Activated naive CD8-positive, alpha-beta T cell treated with anti-CD3 and anti-CD28 coated beads, Interleukin-2, amount 10 ng/mL, durations not matched to agents 7 days and 5 days (primary cell): Measurements from ENCODE around the gene PADI6. TPM values are rescaled to one million over a fixed set of nuclear protein-coding genes. Genes with fewer than 3 reads are reported as not detected.

ENCODE experiments used
- ATAC-seq: fragments of 150-1000 bp; cut with Tn5 transposase; one replicate; pipeline ENCODE4 v1.10.0; 2021; ENCODE audit warnings: low read depth, moderate library complexity
- POLR2A ChIA-PET: fragments of 350-600 bp; sonication (Branson Sonifier 250); formaldehyde crosslinking; loops from one replicate; lab custom pipeline; 2021; ENCODE audit warnings: antibody characterized with exemption; lab: Charles Lee
- DNase-seq: peaks from one replicate; pipeline ENCODE4 v3.0.0; 2021
- H3K27ac Mint-ChIP-seq: one replicate; pipeline ENCODE4 v1.8.0; 2022; ENCODE audit warnings: mild to moderate bottlenecking, mixed read lengths
- H3K27me3 Mint-ChIP-seq: one replicate; pipeline ENCODE4 v1.8.0; 2022; ENCODE audit warnings: mild to moderate bottlenecking, moderate library complexity, mixed read lengths
- H3K36me3 Mint-ChIP-seq: one replicate; pipeline ENCODE4 v1.8.0; 2021; ENCODE audit warnings: mild to moderate bottlenecking, mixed read lengths
- H3K4me1 Mint-ChIP-seq: one replicate; pipeline ENCODE4 v1.8.0; 2021; ENCODE audit warnings: mixed read lengths
- H3K4me3 Mint-ChIP-seq: one replicate; pipeline ENCODE4 v1.8.0; 2022; ENCODE audit warnings: mild to moderate bottlenecking, moderate library complexity, mixed read lengths
- H3K9me3 Mint-ChIP-seq: one replicate; pipeline ENCODE4 v1.8.0; 2021; ENCODE audit warnings: mixed read lengths
- total RNA-seq, 2 experiments: library from RNA; stranded (reverse); gene quantifications; one replicate each; pipeline ENCODE4 v1.2.3, GENCODE V29; 2021

PADI6 gene
- total RNA-seq, 2 experiments from 2014 or later = not detected

DNA sequence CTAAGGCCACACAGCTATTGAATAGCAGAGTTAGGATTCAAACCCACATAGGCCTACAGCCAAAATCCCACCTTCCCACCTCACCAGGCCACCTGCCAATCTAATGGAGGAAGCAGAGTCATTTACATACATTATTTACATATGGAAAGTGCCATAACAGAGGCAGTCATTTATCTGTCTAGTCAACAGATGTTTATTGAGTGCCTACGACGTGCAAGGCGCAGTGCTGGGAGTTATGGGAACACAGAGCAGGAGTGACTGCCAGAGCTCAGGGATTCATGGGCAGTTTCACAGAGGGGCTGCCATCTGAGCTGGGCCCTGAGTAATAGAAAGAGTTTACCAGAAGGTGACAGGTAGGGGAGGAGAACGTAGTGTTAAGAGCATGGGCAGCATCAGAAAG, 10.3 kb upstream of the PADI6 start:
- peaks cover 11% of the 10 kb centered on the region for H3K27me3 Mint-ChIP-seq
- peaks cover 12% of the 10 kb centered on the region for H3K36me3 Mint-ChIP-seq
- no peak overlapping the region for H3K27ac Mint-ChIP-seq
- ATAC-seq = no peak
- peaks cover 2% of the 10 kb centered on the region for H3K4me1 Mint-ChIP-seq
- H3K9me3 Mint-ChIP-seq = no peaks in the 10 kb centered on the region
- DNase-seq = no peak
- POLR2A ChIA-PET = no interaction called here
- H3K4me3 Mint-ChIP-seq = no peak overlapping the region

DNA sequence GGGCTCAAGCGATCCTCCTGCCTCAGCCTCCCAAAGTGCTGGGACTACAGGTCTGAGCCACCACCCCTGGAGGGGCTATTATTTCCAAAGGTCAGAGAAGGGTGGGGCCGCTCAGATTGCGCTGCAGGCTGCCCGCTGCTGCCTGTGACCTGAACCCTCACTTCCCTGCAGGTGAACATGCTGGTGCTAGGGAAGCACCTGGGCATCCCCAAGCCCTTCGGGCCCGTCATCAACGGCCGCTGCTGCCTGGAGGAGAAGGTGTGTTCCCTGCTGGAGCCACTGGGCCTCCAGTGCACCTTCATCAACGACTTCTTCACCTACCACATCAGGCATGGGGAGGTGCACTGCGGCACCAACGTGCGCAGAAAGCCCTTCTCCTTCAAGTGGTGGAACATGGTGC, 8.6 kb upstream of the PADI6 start:
- Mint-ChIP-seq H3K36me3 (peaks cover 10% of the 10 kb centered on the region), H3K9me3 (no peaks in the 10 kb centered on the region), H3K27ac (no peak overlapping the region), H3K27me3 (peaks cover 11% of the 10 kb centered on the region), H3K4me3 (no peak overlapping the region), H3K4me1 (no peaks in the 10 kb centered on the region)
- no peak for DNase-seq
- POLR2A ChIA-PET = no interaction called here
- no peak for ATAC-seq

DNA sequence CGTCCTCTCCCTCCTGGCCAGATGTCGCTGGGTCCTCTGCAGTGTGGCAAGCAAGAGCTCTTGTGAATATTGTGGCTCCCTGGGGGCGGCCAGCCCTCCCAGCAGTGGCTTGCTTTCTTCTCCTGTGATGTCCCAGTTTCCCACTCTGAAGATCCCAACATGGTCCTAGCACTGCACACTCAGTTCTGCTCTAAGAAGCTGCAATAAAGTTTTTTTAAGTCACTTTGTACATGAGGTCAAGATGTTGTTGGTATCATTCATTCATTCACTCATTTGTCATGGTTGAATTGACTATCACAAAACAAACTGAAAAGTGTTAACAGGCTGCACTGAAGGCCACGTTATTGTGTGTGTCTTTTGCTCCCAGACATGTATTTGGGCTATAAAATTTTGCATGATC, 8.2 kb upstream of the PADI6 start:
- Mint-ChIP-seq H3K4me1 (no peaks in the 10 kb centered on the region), H3K36me3 (peaks cover 8% of the 10 kb centered on the region), H3K4me3 (no peak overlapping the region), H3K9me3 (no peaks in the 10 kb centered on the region), H3K27ac (no peak overlapping the region), H3K27me3 (peaks cover 14% of the 10 kb centered on the region)
- DNase-seq (no peak), ATAC-seq (no peak)
- POLR2A ChIA-PET = no interaction called here

DNA sequence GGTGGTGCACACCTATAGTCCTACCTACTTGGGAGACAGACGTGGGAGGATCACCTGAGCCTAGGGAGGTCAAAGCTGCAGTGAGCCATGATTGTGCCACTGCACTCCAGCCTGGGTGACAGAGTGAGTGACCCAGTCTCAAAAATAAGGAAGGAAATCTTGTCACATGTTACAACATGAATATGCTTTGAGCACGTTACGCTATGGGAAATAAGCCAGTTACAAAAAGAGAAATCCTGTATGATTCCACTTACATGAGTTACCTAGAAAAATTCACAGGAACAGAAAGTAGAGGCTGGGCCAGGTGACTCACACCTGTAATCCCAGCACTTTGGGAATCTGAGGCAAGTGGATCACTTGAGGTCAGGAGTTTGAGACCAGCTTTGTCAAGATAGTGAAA, 6.7 kb upstream of the PADI6 start:
- peaks cover 4% of the 10 kb centered on the region for H3K36me3 Mint-ChIP-seq
- ATAC-seq = no peak
- POLR2A ChIA-PET = no interaction called here
- no peaks in the 10 kb centered on the region for H3K9me3 Mint-ChIP-seq
- DNase-seq = no peak
- H3K27ac Mint-ChIP-seq = no peak overlapping the region
- H3K4me3 Mint-ChIP-seq = no peak overlapping the region
- H3K27me3 Mint-ChIP-seq = peaks cover 14% of the 10 kb centered on the region
- H3K4me1 Mint-ChIP-seq = no peaks in the 10 kb centered on the region

DNA sequence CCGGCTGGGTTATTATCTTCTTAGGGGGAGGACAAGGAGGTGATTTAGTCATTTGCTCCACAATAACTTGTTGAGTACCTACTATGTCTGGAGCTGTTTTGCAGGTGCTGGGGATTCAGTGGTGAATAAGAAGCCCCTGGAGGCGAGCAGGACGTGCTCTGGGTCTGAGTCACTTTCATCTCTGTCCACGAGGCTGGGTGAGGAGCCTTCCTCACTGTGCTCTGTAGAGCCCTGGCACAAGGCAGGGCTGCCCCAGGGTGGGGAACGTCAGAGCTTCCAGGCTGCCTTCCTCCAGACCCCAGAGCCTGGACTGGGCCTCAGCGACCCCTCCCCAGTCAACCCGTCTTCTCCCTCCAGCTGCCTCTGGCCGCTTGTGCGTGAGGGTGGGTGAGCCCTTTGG, 2.5 kb upstream of the PADI6 start:
- ATAC-seq = no peak
- H3K9me3 Mint-ChIP-seq = no peaks in the 10 kb centered on the region
- POLR2A ChIA-PET = no interaction called here

DNA sequence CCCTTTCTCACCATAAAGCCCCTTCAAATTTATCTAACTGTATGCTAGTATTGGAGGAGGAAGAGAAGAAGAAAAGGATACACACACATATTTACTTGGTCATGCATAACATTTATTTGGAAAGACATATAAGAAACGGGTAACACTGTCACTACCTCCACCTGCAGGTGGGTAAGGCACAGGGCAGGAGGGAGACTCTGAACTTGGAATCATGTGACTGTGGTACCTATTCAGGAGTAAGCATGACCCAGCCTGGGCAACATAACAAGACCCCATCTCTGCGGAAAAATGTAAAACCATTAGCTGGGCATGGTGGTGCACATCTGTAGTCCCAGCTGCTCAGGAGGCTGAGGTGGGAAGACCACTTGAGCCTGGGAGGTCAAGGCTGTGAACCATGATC, 1.4 kb upstream of the PADI6 start:
- no peak for ATAC-seq
- POLR2A ChIA-PET = no interaction called here
- no peak overlapping the region for H3K27ac Mint-ChIP-seq
- H3K27me3 Mint-ChIP-seq = peaks cover 6% of the 10 kb centered on the region
- no peak overlapping the region for H3K4me3 Mint-ChIP-seq
- H3K9me3 Mint-ChIP-seq = no peaks in the 10 kb centered on the region
- H3K36me3 Mint-ChIP-seq = no peaks in the 10 kb centered on the region
- DNase-seq = no peak
- H3K4me1 Mint-ChIP-seq = no peaks in the 10 kb centered on the region

More for the DNA sequence above, 2.5 kb upstream of the PADI6 start:
- Mint-ChIP-seq H3K27ac (no peak overlapping the region), H3K36me3 (no peaks in the 10 kb centered on the region), H3K4me1 (no peaks in the 10 kb centered on the region), H3K27me3 (peaks cover 10% of the 10 kb centered on the region), H3K4me3 (no peak overlapping the region)
- no peak for DNase-seq

DNA sequence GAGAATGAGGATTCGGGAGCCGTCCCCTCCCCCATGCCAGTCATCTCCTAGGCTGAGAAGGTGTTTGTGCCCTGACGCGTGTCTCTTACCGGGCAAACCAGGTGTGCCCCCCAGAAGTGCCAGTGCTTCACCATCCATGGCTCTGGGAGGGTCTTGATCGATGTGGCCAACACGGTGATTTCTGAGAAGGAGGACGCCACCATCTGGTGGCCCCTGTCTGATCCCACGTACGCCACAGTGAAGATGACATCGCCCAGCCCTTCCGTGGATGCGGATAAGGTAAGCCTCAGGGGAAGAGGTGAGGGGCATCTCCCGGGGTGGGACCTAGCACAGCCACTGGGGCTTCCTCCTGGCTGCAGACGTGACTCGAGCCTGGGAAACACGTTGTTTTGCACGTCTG, 959 bp downstream of the PADI6 start:
- POLR2A ChIA-PET = no interaction called here
- no peak overlapping the region for H3K4me3 Mint-ChIP-seq
- H3K27ac Mint-ChIP-seq = no peak overlapping the region
- no peaks in the 10 kb centered on the region for H3K4me1 Mint-ChIP-seq
- H3K9me3 Mint-ChIP-seq = no peaks in the 10 kb centered on the region
- H3K36me3 Mint-ChIP-seq = no peaks in the 10 kb centered on the region
- peaks cover 8% of the 10 kb centered on the region for H3K27me3 Mint-ChIP-seq
- DNase-seq = no peak
- ATAC-seq = no peak

DNA sequence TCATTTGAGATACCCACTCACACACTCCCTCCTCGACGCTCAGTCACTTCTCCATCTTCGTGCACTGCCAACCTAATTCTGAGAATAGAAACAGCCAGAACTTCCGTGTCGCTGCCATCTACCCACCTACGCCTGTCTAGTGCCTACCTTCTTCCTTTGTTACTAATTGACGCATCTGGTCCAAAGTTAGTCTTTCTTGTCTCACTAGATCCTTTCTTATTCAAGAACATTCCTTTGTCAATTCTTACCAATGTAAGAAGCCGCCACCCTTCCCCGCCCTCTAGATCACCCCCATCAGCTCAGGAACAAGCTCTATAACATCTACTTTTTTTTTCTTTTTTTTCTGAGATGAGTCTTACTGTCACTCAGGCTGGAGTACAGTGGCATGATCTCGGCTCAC, 3.7 kb downstream of the PADI6 start:
- Mint-ChIP-seq H3K4me1 (no peaks in the 10 kb centered on the region), H3K4me3 (no peak overlapping the region), H3K36me3 (no peaks in the 10 kb centered on the region), H3K27ac (no peak overlapping the region), H3K27me3 (peaks cover 6% of the 10 kb centered on the region), H3K9me3 (no peaks in the 10 kb centered on the region)
- DNase-seq = no peak
- POLR2A ChIA-PET = no interaction called here
- no peak for ATAC-seq

DNA sequence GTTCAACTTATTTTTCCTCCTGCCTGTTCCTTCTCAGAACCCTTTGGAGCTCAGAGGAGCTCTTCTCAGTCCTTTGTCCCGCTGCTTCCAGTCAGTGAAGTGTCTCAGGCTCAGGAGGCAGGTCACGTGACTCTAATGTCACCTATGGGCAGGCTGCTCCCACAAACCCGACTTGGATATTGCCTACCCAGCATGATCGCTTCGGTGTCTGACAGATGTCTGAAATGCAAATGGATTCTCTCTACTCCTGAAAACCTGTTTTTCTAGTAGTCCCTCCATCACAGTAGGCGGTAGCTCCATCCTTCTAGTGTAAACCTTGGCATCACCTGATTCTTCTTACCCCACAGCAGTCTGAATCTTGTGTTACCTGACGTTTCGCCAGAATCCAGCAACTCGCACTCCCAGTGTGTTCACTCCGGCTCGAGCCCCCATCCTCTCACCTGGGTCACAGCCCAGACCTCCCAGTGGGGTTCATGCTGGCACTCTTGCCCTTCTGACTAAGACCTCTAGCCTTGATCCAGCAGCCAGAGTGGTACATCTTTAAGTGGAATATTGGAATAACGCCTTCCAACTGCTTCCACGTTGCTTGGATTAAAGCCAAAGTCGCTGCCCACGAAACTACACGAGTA, 5.4 kb downstream of the PADI6 start:
- Mint-ChIP-seq H3K36me3 (no peaks in the 10 kb centered on the region), H3K27ac (no peak overlapping the region), H3K4me1 (no peaks in the 10 kb centered on the region), H3K27me3 (peaks cover 12% of the 10 kb centered on the region), H3K9me3 (no peaks in the 10 kb centered on the region), H3K4me3 (no peak overlapping the region)
- ATAC-seq (no peak), DNase-seq (no peak)
- POLR2A ChIA-PET = no interaction called here

DNA sequence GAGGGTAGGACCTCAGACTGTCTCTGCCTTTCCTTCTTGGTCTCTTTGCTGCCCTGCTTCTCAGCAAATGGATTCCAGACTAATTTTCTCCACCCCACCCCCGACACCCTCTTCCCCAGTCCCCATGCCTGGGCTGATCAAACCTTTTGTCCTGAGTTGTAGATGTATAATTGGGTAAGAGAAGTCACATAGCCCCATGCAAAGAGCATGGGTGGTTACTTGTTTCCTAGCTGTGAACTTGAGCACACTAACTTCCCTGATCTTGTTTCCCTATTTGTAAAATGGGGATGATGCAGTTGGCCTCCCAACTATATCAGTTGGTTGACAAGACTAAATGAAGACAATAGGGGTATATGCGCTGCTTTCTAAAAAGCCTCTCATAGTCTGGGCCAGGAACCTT, 9.2 kb downstream of the PADI6 start:
- Mint-ChIP-seq H3K27ac (no peak overlapping the region), H3K9me3 (no peaks in the 10 kb centered on the region), H3K36me3 (no peaks in the 10 kb centered on the region), H3K4me1 (no peaks in the 10 kb centered on the region), H3K27me3 (peaks cover 12% of the 10 kb centered on the region), H3K4me3 (no peak overlapping the region)
- no peak for DNase-seq
- ATAC-seq = no peak
- POLR2A ChIA-PET = no interaction called here

DNA sequence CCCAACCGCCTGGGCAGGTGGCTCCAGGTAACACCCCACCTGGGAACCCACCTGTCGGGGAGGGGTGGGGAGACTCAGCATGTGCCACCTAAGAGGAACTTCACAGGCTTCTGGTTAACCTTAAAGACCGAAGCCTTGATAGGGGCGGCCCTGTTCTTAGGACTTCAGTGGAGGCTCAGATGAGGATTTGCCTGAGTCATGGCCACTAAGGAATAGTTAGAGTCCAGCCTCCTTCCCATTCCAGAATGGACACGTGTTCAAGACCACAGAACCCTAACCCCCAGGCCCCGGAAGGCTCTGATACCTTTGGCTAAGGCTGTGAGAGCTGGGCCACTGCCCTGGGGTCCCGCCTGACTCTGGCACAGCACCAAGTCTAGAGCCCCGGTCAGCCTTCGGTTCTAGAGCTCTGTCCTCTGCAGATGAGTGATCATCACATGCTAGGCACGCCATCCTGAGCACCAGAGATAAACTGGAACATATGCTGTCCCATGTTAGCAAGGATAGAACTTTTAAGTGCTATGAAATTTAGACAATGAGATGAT, 20.3 kb downstream of the PADI6 start:
- Mint-ChIP-seq H3K27ac (no peak overlapping the region), H3K4me1 (peaks cover 2% of the 10 kb centered on the region), H3K4me3 (no peak overlapping the region), H3K36me3 (no peaks in the 10 kb centered on the region), H3K9me3 (no peaks in the 10 kb centered on the region), H3K27me3 (peaks cover 4% of the 10 kb centered on the region)
- POLR2A ChIA-PET = no interaction called here
- DNase-seq (no peak), ATAC-seq (no peak)

DNA sequence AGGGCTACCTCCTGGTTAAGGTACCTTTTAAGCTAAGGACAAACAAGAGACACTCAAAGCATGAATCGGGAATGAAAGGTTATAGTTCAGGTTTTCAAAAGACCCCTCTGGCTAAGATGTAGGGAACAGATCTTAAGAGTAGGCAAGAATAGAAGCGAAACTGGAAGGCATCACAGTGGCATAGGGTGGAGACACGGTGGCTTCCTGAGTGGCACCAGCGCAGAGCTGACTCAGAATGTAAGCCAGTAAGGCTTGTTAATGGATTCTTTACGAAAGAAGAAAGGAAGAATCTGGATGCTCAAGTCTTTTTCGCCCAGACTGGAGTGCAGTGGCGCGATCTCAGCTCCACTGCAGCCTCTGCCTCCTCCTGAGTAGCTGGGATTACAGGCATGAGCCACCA, 21.2 kb downstream of the PADI6 start:
- no peak for DNase-seq
- no peak overlapping the region for H3K4me3 Mint-ChIP-seq
- H3K4me1 Mint-ChIP-seq = peaks cover 2% of the 10 kb centered on the region
- no peak for ATAC-seq
- no peak overlapping the region for H3K27ac Mint-ChIP-seq
- POLR2A ChIA-PET = no interaction called here
- H3K9me3 Mint-ChIP-seq = no peaks in the 10 kb centered on the region
- no peaks in the 10 kb centered on the region for H3K36me3 Mint-ChIP-seq
- peaks cover 4% of the 10 kb centered on the region for H3K27me3 Mint-ChIP-seq

DNA sequence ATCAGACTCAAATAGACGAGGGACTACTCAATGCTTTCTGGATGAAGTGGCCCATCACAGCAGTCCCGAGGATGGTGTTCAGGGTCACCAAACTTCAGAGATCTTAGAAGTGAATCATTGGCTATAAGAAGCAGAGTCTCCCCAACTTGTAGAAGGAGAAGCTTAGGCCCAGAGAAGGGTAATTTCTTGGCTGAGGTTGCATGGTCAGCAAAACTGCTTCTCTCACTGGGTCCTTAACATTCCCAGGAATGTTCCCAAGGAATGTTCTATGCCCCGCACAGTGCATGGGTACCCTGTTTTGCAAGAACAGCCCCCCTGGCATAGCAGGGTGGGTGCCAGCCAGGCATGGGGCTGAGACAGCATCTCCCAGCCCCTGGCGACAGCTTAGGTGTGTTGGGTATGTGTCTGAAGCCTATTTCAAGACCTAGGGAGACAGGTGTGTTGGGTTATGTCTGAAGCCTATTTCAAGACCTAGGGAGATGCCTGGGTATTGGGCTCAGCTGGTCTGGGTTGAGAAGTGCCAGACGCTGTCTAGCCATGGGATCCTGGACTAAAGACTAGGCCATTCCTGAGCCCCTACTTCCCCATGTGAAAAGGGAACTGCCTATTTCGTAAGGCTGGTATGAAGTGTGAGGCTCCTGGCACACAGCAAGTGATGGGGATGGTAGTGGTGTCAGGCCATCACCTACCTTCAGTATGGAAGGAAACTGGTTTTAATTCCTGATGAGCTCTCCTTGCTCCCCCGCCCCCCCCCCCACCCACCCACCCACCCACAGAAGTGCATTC, 26.1 kb downstream of the PADI6 start:
- Mint-ChIP-seq H3K4me1 (peaks cover under 1% of the 10 kb centered on the region), H3K36me3 (no peaks in the 10 kb centered on the region), H3K9me3 (no peaks in the 10 kb centered on the region), H3K27ac (no peak overlapping the region), H3K27me3 (peaks cover under 1% of the 10 kb centered on the region), H3K4me3 (no peak overlapping the region)
- DNase-seq (no peak), ATAC-seq (no peak)
- POLR2A ChIA-PET = no interaction called here

DNA sequence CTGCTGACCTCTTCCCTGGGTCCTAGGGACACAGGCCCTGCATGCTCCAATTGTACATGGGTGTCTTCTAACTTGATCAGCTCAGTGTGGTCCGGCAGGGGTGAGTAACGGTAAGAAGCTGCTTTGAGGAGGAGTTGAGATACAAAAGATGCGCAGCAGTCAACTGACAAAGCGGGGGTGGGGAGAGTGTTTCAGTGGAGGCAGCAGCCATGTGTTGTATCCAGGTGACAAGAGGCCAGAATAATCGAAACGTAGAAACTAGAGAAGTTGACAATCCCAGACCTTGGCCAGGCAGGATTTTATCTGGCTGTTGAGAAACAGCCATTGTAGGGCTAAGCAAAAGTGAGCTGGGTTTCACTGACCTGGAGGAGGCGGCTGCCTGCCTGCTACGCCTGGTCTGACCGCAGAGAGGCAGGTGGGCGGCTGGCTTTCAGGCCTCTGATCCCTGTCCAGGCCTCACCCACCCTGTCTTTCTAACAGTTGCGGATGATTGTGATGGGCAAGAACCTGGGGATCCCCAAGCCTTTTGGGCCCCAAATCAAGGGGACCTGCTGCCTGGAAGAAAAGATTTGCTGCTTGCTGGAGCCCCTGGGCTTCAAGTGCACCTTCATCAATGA, 28.8 kb downstream of the PADI6 start:
- ATAC-seq = no peak
- Mint-ChIP-seq H3K27me3 (no peaks in the 10 kb centered on the region), H3K36me3 (no peaks in the 10 kb centered on the region), H3K4me1 (no peaks in the 10 kb centered on the region), H3K4me3 (no peak overlapping the region), H3K27ac (no peak overlapping the region), H3K9me3 (no peaks in the 10 kb centered on the region)
- no peak for DNase-seq
- POLR2A ChIA-PET = no interaction called here
